ENCODE data around the gene GPRC5D. TPM values are rescaled to one million over a fixed set of nuclear protein-coding genes. Genes with fewer than 3 reads are reported as not detected.
A peak's percentile ranks its signal among the peaks of the same experiment; 100 is the strongest.

Gene GPRC5D
- total RNA-seq (2021) (0.33 TPM in 1 of 3 replicates, not detected in the others), Bru-seq, nascent RNA (percentile 12 among the genes with signal in this experiment)
- long read RNA-seq, experiment 1: 0 reads
- long read RNA-seq, experiment 2, partial matches to known transcripts: 0 of 1 reads
- long read RNA-seq, experiment 2, other reads (novel, unspliced or antisense): 1 of 1 reads
- long read RNA-seq, experiment 3: 0 reads

- no peak within 1 kb of the TSS for H3K27ac Mint-ChIP-seq
- ChIA-PET POLR2A (no interaction called here), CTCF (interaction anchor here (0.7 kb wide), 1 partner anchor 34 kb away, joined by 6 read pairs; no protein-coding TSS in a partner anchor)
- H3K4me1 Mint-ChIP-seq: no peaks in the 10 kb centered on the region
- no peaks in the 10 kb centered on the region for H3K36me3 Mint-ChIP-seq
- no peak within 1 kb of the TSS for H3K4me3 Mint-ChIP-seq
- ATAC-seq: no peak
- H3K9me3 Mint-ChIP-seq: no peaks in the 10 kb centered on the region
- TF ChIP-seq ZSCAN18 (CRISPR knock-in tag; IDR thresholded peaks at IDR 0.05) (no peak), SMAD4 (CRISPR knock-in tag; IDR thresholded peaks at IDR 0.05) (no peak), PRDM15 (CRISPR knock-in tag; IDR thresholded peaks at IDR 0.05) (no peak), CREB1 (CRISPR knock-in tag; IDR thresholded peaks at IDR 0.05) (no peak), TCF7 (CRISPR knock-in tag; IDR thresholded peaks at IDR 0.05; ENCODE audit: low read depth) (no peak), ZNF671 (CRISPR knock-in tag; IDR thresholded peaks at IDR 0.05) (no peak), RELA (CRISPR knock-in tag; IDR thresholded peaks at IDR 0.05; ENCODE audit: borderline replicate concordance) (no peak), ATF6 (CRISPR knock-in tag; IDR thresholded peaks at IDR 0.05) (no peak), ZNF396 (CRISPR knock-in tag; IDR thresholded peaks at IDR 0.05; ENCODE audit: borderline replicate concordance) (no peak)
- TF ChIP-seq, protein P1, sequence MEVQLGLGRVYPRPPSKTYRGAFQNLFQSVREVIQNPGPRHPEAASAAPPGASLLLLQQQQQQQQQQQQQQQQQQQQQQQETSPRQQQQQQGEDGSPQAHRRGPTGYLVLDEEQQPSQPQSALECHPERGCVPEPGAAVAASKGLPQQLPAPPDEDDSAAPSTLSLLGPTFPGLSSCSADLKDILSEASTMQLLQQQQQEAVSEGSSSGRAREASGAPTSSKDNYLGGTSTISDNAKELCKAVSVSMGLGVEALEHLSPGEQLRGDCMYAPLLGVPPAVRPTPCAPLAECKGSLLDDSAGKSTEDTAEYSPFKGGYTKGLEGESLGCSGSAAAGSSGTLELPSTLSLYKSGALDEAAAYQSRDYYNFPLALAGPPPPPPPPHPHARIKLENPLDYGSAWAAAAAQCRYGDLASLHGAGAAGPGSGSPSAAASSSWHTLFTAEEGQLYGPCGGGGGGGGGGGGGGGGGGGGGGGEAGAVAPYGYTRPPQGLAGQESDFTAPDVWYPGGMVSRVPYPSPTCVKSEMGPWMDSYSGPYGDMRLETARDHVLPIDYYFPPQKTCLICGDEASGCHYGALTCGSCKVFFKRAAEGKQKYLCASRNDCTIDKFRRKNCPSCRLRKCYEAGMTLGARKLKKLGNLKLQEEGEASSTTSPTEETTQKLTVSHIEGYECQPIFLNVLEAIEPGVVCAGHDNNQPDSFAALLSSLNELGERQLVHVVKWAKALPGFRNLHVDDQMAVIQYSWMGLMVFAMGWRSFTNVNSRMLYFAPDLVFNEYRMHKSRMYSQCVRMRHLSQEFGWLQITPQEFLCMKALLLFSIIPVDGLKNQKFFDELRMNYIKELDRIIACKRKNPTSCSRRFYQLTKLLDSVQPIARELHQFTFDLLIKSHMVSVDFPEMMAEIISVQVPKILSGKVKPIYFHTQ (CRISPR knock-in tag; IDR thresholded peaks at IDR 0.05): no peak
- TF ChIP-seq, protein P2, sequence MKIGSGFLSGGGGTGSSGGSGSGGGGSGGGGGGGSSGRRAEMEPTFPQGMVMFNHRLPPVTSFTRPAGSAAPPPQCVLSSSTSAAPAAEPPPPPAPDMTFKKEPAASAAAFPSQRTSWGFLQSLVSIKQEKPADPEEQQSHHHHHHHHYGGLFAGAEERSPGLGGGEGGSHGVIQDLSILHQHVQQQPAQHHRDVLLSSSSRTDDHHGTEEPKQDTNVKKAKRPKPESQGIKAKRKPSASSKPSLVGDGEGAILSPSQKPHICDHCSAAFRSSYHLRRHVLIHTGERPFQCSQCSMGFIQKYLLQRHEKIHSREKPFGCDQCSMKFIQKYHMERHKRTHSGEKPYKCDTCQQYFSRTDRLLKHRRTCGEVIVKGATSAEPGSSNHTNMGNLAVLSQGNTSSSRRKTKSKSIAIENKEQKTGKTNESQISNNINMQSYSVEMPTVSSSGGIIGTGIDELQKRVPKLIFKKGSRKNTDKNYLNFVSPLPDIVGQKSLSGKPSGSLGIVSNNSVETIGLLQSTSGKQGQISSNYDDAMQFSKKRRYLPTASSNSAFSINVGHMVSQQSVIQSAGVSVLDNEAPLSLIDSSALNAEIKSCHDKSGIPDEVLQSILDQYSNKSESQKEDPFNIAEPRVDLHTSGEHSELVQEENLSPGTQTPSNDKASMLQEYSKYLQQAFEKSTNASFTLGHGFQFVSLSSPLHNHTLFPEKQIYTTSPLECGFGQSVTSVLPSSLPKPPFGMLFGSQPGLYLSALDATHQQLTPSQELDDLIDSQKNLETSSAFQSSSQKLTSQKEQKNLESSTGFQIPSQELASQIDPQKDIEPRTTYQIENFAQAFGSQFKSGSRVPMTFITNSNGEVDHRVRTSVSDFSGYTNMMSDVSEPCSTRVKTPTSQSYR (CRISPR knock-in tag; IDR thresholded peaks at IDR 0.05): no peak
- no peaks in the 10 kb centered on the region for H3K27me3 Mint-ChIP-seq (ENCODE audit: low read depth)
- DNase-seq (ENCODE audit: low spot score): no peak
Observed at GRCh38 chr12:12952036-12952435, at the start of gene GPRC5D. Gene GPRC5D (minus strand): TSS chr12:12952170. CDS start chr12:12950384, 1,786 bp downstream.

GRCh38 chr12:13001775-13002040 lies 49.7 kb upstream of the GPRC5D start:
- H3K9me3 Mint-ChIP-seq: no peaks in the 10 kb centered on the region
- H3K27ac Mint-ChIP-seq: no peak overlapping the region
- H3K4me1 Mint-ChIP-seq: peaks cover 66% of the 10 kb centered on the region
- H3K4me3 Mint-ChIP-seq: peak overlapping the region; percentile 86
- H3K27me3 Mint-ChIP-seq (ENCODE audit: low read depth): peaks cover 32% of the 10 kb centered on the region
- ChIA-PET CTCF (interaction anchor here (1.1 kb wide), 1 partner anchor 16 kb away, joined by 7 read pairs; no protein-coding TSS in a partner anchor), POLR2A (no interaction called here)
- no peak for ATAC-seq
- no peak for DNase-seq (ENCODE audit: low spot score)
- no peaks in the 10 kb centered on the region for H3K36me3 Mint-ChIP-seq
- TF ChIP-seq TEAD4 (CRISPR knock-in tag; IDR thresholded peaks at IDR 0.05) (no peak), NR2C2 (CRISPR knock-in tag; IDR thresholded peaks at IDR 0.05) (no peak), IRF2 (CRISPR knock-in tag; IDR thresholded peaks at IDR 0.05; ENCODE audit: borderline replicate concordance, low read depth) (no peak), CBFB (CRISPR knock-in tag; IDR thresholded peaks at IDR 0.05; ENCODE audit: low read depth) (no peak), IRF1 (CRISPR knock-in tag; IDR thresholded peaks at IDR 0.05) (no peak), PREB (CRISPR knock-in tag; IDR thresholded peaks at IDR 0.05; ENCODE audit: borderline replicate concordance) (no peak)
- TF ChIP-seq, protein P3, sequence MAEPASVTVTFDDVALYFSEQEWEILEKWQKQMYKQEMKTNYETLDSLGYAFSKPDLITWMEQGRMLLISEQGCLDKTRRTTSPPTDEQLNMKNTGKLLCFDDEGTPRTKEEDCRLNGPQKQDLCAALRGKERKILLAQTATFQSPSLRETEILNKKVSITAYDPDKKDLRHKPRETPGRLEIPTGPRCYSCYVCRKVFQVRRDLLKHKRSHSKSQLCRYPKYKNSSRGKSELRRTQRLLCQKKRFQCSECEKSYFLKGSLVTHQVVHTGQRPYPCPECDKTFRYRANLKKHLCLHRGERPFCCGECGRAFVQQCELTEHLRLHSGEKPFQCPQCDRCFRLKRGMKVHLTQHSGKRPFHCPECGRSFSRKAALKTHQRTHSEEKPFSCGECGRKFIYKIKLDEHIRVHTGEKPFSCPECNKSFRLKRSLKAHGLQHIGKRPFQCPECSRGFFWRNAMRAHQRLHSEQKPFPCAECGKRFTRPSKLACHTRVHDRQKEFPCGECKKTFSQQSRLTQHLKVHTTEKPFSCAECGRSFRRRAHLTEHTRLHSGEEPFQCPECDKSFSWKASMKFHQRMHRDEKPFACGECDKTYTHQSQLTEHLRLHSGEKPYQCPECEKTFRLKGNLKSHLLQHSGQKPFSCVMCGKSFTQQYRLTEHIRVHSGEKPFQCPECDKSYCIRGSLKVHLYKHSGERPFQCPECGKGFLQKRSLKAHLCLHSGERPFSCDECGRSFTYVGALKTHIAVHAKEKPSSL (CRISPR knock-in tag; conservative IDR thresholded peaks at IDR 0.05): no peak

All from WTC11 (cell line).